Left hindlimb (tissue), 1 donor: ENCODE data around the gene TGFA.

Source experiments
- DNase-seq: peaks from one replicate; pipeline ENCODE4 v3.0.0-alpha.2; 2018

Gene TGFA

DNA sequence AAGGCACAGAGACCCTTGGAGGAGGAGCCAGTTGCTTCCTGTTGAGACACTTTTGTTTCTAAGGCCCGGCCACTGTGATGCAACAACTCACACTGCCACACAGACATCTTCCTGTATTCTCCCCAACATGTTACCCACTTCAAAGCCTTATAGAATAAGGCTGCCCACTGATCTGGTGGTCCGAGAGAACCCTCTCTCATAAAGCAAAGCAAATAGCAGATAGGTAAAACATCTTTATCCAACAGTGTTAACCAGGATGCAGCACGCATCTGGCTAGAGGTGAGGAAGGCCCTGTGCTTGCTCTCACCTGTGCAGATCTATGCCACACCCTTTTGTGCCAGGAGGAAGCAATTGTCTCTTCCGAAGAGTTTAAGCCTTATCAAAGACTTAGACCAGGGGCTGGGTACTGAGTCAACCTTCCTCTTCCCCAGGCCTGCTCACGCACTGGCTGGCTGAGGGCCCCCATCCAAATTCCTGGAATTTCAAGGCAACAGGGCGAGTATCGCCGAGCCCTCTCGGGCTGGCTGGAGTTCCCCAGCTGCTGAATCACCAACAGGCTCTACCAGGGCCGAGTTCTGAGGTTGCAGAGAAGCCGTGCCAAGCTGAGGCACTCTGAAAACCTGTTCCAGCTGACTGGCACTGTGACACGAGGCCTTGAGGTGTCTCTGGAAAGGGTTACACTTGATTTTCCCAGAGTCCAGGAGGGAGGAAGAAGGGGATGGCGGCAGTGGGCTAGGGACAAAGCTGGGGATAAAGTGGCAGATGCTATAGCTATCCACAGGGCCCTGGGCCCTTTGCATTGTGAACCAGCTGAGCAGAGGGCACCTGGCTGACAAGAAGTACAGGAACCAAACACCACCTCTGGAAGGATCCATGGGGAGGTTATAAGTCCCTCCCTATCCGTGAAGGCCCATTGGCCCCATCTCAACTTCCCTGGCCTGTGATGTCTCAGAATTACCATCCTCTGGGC is 29.3 kb downstream of the TGFA start:
- no peak for DNase-seq

DNA sequence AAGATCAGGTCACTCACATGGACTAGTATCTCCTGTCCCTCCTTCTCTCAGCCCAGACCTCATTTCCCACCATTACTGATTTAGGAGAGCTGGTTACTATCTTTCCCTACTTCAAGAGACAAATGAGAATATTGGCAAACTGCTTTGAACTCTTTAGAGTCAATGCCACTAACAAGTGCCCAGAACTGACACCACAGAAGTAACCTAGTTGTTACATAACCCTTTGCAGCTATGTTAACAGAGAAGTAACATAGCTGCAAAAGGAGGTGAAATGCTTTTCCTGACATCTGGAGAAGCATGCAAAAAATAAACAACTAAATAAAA is 30.0 kb downstream of the TGFA start:
- DNase-seq = no peak

DNA sequence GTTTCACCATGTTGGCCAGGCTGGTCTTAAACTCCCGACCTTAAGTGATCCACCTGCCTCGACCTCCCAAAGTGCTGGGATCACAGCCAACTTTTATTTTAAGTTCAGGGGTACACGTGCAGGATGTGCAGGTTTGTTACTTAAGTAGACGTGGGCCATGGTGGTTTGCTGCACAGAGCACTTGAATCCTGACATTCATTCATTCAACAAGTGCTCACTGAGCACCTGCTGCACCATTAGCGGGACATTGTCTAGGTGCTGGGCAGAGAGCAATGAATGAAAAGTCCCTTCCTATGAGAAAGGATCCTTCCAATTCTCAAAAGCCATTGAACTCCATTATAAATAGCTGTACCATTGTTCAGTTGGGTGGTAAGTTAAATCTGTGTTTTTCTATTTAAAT is 31.0 kb downstream of the TGFA start:
- DNase-seq = no peak

DNA sequence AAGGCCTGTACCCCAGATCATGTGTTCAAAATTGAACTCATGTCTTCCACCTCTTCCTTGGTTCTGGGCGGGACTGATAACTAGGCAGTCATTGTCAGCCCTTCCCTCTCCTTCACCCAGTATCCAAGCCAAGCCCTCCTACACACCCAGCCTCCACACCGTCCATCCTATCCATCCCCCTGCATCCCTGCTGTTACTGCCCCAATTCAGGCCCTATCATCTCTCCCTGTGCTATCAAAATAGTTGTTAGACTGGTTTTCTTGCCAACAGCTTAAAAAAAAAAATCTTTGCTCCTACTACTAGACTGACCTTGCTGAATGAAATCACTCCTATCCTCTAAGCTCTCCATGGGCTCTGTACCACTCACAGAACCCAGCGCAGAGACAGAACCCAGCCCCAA is 32.8 kb downstream of the TGFA start:
- DNase-seq = no peak

DNA sequence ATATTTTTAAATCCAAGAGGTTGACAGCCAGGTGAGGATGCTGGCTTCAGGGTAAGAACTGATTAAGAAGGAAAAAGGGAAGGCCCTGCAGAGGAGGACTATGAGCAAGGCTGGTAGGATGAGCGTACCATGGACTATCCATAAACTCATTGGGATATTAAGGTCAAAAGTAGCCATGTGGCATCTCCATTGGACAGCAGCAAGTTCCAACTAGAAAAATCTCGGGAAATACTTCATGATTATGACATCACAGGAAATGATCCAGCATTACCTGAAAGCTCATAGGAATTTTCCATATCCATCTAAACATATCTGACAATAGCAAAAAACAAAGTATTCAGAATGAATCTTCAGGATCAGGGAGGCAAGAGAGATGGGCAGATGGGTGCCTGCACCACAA is 34.2 kb downstream of the TGFA start:
- DNase-seq = no peak

DNA sequence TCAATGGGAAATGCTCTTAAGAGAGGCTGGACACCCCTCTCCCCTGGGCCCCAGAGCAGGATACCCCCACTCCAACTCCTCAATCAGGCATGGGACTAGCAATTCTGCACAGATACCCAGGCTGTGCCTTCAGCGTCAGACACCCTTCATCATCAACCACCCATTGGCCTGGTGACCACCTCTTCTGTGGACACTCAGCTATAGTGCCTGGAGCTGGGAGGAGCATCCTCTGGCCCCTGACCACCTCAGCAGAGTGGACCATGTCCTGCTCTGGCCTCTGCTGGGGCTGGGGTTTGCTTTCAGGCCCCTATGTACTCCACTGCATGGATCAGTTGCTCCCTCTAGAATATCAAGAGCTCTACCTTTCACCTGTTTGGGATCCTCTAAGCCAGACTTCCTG is 35.1 kb downstream of the TGFA start:
- no peak for DNase-seq

DNA sequence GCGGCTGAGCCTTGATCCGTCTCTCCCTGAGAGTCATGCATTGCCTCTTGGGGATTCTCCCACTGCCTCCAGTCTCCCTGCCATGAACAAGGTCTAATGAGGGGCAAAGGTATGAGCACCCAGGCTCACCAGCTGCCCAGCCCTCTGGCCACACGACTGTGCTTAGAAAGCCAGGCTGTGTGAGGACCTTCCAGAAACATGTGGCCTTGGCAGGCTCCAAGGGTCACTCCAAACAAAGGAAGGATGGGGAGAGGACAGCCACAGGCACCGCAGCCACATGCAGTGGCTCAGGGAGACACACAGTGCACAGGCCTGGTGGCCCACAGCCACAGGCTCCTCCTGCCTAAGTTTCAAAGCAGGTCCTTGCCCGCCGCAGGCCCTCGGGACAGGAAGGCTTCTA is 35.8 kb downstream of the TGFA start:
- DNase-seq = no peak

DNA sequence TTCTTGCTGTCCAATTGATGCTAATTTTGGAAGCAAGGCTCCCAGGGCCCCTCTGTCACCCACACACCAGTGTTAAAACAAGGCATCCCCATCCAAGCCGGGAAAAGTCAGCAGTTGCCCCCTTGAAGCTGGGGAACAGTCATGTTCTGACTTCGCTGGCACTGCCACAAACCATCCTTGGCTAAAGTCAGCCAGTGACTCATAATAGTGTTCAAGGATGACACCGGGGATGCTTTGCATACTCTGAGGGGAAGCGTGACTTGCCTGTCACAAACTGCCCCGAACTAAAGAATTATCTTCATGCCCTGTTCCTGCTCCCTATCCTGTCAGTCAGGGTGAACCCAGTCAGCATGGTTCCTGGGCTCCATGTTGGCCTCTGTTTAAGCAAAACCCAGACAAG is 37.0 kb downstream of the TGFA start:
- no peak for DNase-seq

DNA sequence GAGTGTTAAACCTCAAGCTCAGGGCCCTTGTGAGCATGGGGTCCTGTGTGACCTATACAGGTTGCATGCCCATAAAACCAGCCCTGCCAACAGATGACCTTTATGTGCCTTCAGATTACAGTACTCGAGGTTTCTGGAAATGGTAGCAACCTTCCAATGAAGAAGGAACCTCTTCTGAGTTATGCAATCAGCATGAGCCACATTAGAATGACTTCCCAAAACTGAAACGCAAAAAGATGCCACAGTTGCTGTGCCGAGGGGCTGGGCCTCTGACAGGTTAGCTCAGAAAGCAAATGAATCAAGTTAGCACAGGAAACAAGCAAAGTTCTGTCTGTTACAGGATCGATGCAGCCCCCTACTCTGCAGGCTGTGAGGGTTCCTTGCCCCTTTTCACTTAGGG is 37.7 kb downstream of the TGFA start:
- DNase-seq = no peak

DNA sequence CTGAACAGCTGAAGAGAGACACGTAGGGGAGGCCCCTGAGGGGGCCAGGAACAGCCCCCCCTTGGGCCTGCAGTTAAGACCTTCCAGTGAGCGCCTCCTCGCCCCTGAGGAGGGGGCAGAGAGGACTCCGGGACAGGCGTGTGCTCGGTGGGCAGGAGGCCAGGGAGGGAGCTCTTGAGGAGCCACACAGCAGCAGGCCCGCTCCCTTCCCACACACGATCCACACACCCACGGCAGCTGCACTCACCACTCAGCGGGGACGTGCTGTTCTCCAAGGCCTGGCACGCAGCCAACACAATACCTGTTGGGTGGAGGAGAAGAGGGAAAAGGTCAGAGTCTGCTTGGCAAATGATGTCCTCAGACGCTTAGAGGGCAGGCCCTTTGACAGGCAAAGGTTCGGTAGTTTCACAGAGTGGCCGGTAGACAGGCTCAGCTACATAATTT is 39.0 kb downstream of the TGFA start:
- no peak for DNase-seq

DNA sequence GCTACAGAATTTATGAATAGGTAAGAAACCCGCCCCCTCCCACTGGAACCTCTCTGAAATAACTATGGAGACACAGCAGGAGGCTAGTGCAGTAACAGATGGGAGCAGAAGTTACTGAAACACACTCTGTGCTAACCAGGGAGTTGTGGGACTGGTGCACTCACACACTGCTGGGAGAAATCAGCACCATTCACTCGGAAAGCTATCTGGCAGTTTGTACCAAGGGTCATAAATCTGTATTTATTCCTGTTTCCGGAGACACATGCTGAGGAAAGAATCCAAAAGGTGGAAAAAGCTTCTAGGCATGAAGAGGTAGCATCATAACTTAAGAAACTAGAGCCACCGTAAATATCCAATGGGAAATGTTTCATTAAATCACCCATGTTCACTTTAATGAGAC is 39.9 kb downstream of the TGFA start:
- DNase-seq = no peak

DNA sequence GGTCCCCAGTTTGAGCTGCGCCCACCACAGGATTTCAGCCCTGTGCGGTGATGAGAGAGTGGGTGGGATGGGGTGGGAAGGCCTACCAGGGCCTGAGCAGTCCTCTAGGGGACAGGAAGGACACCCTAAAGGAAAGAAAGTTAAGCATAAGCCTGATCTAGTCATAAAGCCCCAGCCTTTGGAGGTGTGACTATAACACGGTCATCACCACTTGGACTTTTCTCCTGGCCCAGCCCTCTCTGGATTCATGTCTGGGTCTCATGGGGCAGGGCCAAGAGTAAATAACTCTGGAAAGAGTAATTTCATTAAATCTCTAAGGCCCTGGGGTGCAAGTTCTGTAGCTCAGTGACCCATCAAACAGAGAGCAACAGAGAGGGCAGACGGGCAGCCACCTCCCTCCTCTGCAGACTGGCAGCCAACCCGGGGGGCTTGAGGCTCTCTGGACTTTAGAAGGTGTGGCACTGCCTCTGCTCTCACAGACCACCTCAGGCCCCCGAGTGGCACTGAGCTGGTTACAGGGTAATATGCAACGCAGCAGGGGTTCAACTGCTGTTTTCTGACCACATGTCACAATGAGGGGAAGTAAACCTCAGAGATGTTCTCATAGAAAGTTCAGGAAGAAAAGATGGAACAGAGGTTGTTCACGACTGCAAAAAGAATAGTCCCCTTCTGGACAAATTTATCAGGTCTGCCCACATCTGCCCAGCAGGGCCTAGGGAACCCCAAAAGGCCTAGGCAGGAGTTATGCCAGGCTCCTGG is 41.5 kb downstream of the TGFA start:
- DNase-seq = no peak

DNA sequence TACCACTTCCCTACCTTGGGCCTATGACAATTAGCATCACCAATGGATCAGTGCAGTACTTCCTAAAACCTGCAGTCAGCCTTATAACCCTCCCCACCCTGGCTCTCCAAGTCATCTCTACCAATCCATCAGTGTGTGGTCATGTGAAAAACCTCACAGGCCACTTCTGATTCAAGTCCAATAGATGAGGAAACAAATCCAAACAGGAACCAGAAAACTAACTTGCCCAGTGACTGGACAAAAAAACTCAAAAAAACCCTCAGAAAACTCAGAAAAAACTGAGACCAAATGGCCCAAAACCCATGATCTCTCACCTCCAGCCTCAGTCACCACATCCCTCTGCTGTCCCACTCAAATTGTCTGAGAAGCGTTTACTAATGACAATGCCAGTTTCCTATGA is 43.3 kb downstream of the TGFA start:
- no peak for DNase-seq

DNA sequence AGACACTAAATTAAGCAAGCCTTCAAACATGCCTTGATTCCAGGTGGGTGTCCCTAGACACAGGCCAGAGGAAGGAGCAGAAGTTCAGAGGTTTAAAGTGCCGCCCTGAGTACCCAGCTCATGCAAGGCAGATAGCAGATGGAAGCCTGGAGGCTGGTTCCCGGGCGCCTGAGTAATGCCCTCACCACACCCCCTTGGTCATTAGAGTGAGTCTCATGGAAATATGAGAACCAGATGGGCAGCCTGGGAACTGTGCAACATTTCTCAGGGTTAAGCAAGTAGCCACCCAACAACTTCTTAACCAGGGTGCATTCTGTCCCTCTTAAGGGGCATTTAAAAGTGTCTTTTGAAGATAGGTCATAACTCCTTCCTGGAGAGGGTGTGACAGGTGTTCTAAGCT is 44.1 kb downstream of the TGFA start:
- DNase-seq = no peak

DNA sequence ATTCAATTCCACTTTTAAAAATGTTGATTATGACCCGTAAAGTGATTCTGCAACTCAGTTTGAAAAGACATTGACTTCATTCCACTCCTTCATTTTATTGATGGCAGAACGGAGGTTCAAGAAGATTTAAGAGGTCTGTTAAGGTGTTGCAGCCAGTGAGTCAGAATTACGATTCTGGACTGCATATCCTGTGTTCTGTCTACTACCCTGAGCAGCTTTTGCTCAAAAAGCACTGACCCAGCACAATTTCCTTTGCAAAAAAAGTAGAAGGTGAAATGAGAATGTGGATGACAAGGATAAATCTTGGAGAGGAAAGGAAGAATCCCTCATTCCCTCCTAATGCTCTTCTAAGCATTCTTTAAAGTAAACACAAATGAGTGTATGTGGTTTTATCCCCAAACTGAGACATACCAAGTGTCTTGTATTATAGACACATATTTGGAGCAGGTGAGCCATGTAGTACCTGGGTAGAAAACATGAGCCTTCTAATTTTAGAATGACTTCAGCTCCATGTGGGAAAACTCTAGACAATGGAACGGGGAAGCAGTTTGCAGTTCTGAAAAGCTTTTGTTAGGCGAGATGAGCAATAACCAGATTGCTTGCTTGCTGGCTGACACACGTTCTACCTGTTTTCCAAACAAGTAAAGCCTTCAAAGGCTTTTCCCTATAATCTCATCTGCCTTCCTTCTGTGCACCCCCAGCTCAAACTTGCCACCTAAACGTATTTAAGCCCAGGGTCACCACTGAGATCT is 44.7 kb downstream of the TGFA start:
- no peak for DNase-seq

DNA sequence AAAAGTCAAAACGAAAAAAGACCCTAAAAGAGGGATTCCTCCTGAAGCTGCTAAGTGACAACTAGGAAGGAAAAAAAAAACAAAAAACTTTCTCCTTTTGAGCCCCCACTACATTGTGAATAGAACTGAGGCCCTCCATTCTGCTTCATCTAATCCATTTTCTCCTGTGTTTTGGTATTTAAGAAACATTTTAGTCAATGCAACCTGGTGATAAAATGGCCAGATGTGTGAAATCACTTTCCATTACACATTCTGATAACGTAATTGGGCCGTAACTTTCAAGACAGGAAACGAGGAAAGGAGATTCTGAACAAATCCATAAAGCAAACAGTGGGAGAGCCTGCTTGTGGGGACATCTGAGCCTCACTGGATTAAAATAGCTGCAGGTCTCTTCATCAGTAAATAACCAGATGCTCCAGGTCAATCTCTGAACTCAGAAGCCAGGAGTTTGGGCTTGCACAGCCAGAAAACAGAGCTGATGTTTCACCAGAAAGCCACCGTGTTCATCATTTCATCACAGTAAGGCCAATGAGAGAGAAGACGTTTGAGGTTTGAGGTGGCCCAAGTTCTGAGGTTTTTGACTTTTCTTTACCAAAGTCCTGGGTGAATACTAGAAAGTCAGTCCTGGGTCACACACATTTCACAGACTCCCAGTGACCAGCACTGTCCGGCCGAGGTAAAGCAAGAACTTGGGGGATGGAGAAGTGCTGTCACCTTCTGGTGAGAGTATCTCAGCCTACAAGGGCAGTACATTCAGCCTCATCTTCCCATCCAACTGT is 47.8 kb downstream of the TGFA start:
- no peak for DNase-seq

DNA sequence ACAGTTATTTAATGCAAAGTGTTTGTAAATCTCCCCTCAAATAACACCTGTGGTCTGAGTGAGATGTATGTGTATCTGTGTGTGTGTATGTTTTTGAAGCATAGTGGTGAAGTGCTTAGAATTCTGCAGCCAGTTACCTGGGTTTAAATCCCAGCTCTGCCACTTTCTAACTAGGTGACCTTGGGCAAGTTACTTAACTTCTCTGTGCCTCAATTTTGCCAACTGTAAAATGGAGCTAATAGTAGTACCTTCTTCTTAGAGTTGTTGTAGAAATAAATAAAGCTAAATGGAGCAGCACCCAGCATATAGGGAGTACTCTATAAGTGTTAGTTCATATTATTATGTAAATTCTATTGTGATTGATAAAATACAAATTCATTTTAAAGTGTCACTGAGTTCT is 48.9 kb downstream of the TGFA start:
- DNase-seq = no peak

DNA sequence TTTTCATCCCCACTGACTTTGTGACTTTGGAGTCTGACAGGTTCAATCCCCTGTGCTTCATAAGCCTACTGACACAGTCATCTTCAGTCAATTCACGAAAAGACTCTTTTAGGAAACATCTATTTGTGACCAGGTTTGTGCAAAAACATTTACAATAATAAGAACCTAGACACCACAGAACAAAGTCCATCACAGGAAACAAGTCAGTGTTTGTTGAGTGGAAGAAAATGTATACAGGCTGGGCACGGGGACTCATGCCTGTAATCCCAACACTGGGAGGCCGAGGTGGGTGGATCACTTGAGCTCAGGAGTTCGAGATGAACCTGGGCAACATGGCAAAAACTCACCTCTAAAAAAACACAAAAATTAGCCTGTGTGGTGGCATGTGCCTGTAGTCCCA is 49.7 kb downstream of the TGFA start:
- no peak for DNase-seq

DNA sequence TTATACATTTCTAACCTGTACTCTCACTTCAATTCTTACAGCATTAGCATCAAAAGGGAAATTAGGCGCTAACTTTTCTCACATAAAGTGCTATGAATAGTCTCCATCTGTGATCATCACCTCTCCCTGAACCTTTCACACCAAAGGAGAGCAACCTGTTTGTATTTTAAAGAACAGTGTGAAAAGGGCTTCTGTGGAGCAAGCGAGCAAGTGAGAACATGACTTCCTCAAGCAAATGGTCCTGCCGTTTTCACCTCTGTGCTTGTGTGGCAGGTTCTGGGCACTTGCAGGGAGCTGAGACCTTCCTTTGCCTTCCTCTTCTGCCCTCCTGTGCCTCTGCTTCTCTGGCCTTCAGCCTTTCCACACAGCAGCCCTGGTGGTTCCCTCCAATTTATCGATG is 51.9 kb downstream of the TGFA start:
- no peak for DNase-seq

DNA sequence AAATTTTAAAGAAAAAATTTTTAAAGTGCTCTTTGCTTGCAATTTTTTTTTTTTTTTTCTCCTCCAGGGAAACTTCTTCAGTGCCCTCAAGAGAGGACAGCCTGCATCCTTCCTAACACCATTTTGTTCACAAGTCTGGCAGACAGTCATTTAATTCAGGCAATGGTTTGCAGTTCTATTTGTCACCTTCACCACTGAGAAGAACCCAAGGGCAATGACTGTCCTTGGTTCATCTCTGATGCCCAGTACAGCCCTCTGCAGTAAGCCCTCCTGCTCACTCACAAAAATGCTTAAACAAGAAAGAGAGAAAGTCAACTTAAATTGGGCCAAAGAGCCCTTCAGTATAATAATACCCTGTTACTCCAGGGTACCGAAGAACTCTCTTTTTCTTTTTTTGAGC is 52.4 kb downstream of the TGFA start:
- no peak for DNase-seq

DNA sequence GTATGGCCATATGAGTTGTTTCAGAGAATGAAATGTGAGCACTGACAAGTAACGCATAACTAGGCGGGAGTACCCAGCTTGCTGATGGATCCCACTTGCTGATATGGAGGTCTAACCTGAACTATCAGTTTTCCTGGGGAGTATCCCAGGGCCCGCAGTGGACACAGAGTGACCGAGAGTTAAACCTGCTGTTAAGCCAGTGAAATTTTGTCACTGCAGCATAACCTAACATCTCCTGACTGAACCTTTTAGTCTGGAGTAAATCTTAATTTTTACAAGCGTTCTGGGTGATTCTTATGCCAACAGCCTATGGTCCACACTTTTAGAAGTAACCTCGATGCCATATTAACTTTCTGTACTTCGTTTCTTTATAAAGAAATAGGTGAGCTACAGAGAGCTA is 54.4 kb downstream of the TGFA start:
- DNase-seq = no peak

DNA sequence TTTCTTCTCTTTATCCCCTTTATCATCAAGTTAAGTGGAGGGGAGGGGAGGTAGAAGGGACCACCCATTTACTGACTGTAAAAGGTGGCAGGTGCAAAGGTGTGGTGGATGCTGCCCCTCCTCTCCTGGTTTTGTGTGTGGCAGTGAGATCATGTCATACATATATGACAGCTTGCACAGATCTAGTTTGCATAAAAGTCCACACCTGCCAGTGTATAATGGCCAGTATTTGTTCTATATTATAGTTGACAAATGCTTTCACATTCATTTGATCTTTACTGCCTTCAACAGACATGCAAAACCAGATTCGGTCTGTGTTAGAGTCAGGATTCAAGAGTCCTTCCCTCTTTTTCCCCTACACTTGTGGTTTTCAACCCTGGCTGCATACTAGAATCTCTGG is 55.1 kb downstream of the TGFA start:
- no peak for DNase-seq

DNA sequence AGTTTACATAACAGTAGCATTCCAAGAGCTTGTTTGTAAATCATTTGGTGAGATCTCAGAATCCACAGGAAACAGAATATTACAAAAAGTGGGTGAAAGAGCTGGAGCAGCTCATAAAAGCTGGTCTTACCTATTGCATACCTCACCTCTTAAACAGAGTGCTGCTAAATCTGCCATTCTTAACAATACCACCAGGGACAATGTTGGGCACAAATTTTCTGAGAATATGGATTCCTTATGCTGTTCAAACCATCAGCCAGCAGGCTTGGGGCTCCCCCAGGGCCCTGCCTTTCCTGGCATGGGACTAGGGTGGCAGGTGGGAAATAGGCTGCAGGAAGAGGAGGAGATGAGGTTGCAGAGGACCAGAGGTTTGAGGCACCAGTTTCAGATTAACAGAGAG is 55.6 kb downstream of the TGFA start:
- no peak for DNase-seq
